H1 (cell line): Measurements from ENCODE around the gene UQCC3. TPM values are rescaled to one million over a fixed set of nuclear protein-coding genes. Genes with fewer than 3 reads are reported as not detected.

Experiments
- ATF3 ChIP-seq: IDR thresholded peaks from 2 replicates; pipeline ENCODE4 v1.6.1; 2011; ENCODE audit warnings: low read depth, mild to moderate bottlenecking, low read length; ENCODE audit not compliant: insufficient read depth
- BACH1 ChIP-seq: IDR thresholded peaks from 2 replicates; pipeline ENCODE4 v1.6.1; 2012; ENCODE audit warnings: low read length, improper control_type of control experiment
- BRCA1 ChIP-seq: IDR thresholded peaks from 2 replicates; pipeline ENCODE4 v1.6.1; 2012; ENCODE audit warnings: low read depth, low read length, improper control_type of control experiment
- CEBPB ChIP-seq: IDR thresholded peaks from 2 replicates; pipeline ENCODE4 v1.6.1; 2012; ENCODE audit warnings: low read depth, low read length
- CHD1 ChIP-seq: IDR thresholded peaks from 2 replicates; pipeline ENCODE4 v1.6.1; 2012; ENCODE audit warnings: low read depth, low read length, improper control_type of control experiment
- CTCF ChIP-seq, 3 experiments: IDR thresholded peaks; 1 replicate in 2 of 3; 2 replicates in 1 of 3; pipeline versions ENCODE4 v1.5.1 to v1.6.1; 2011; ENCODE audit warnings: low read length in 3 of 3, mild to moderate bottlenecking in 3 of 3, inconsistent platforms in 2 of 3, low read depth in 1 of 3, moderate library complexity in 1 of 3; ENCODE audit not compliant: insufficient read depth in 1 of 3; ENCODE audit errors: control extremely low read depth in 1 of 3
- FOSL1 ChIP-seq: IDR thresholded peaks from 2 replicates; pipeline ENCODE4 v1.6.1; 2011; ENCODE audit warnings: mild to moderate bottlenecking, low read depth, low read length, moderate library complexity; ENCODE audit not compliant: insufficient read depth
- JUN ChIP-seq: IDR thresholded peaks from 2 replicates; pipeline ENCODE4 v1.6.1; 2011; ENCODE audit warnings: low read depth, mild to moderate bottlenecking, improper control_type of control experiment, low read length
- KDM4A ChIP-seq: IDR thresholded peaks from one replicate; pipeline ENCODE4 v1.7.1; 2012; ENCODE audit warnings: low read depth, mild to moderate bottlenecking, moderate library complexity, low read length, inconsistent platforms; ENCODE audit not compliant: severe bottlenecking
- MAFK ChIP-seq: IDR thresholded peaks from 2 replicates; pipeline ENCODE4 v1.6.1; 2012; ENCODE audit warnings: low read depth, mild to moderate bottlenecking, improper control_type of control experiment, low read length
- NANOG ChIP-seq: IDR thresholded peaks from 2 replicates; pipeline ENCODE4 v1.6.1; 2011; ENCODE audit warnings: low read length, low read depth, mild to moderate bottlenecking, inconsistent platforms; ENCODE audit not compliant: insufficient read depth, poor library complexity, severe bottlenecking
- NRF1 ChIP-seq: IDR thresholded peaks from 2 replicates; pipeline ENCODE4 v1.6.1; 2011; ENCODE audit warnings: mild to moderate bottlenecking, low read depth, low read length, improper control_type of control experiment
- PHF8 ChIP-seq: fragments of 200-600 bp; sonication (generic); conservative IDR thresholded peaks from 2 replicates; pipeline ENCODE4 v1.7.1; 2012; ENCODE audit warnings: low read depth, mild to moderate bottlenecking, inconsistent platforms, low read length, moderate library complexity
- POLR2AphosphoS5 ChIP-seq: IDR thresholded peaks from 2 replicates; pipeline ENCODE4 v1.6.1; 2011; ENCODE audit warnings: low read depth, low read length
- POU5F1 ChIP-seq: IDR thresholded peaks from 2 replicates; pipeline ENCODE4 v1.6.1; 2011; ENCODE audit warnings: low read depth, mild to moderate bottlenecking, low read length, moderate library complexity
- SP1 ChIP-seq: IDR thresholded peaks from 2 replicates; pipeline ENCODE4 v1.6.1; 2011; ENCODE audit warnings: low read depth, low read length
- SP4 ChIP-seq: IDR thresholded peaks from 2 replicates; pipeline ENCODE4 v1.6.1; 2012; ENCODE audit warnings: low read length, inconsistent platforms
- SRF ChIP-seq: IDR thresholded peaks from 2 replicates; pipeline ENCODE4 v1.6.1; 2011; ENCODE audit warnings: mild to moderate bottlenecking, low read depth, low read length, moderate library complexity
- SUZ12 ChIP-seq: fragments of 200-600 bp; sonication (generic); IDR thresholded peaks from 2 replicates; pipeline ENCODE4 v1.6.1; 2012; ENCODE audit warnings: mild to moderate bottlenecking, inconsistent platforms, low read length, moderate library complexity, mixed read lengths
- TBP ChIP-seq: IDR thresholded peaks from 2 replicates; pipeline ENCODE4 v1.6.1; 2011; ENCODE audit warnings: low read depth, low read length, improper control_type of control experiment
- polyA plus RNA-seq, 7 experiments: library from polyadenylated mRNA; depleted of rRNA in 3 of 7; stranded (reverse) in 5 of 7; unstranded in 2 of 7; fragments of >200 nt in 5 of 7; fragments of 200-250 nt in 2 of 7; gene quantifications; 1 replicate in 5 of 7; 2 replicates in 1 of 7; 4 replicates in 1 of 7; pipeline versions ENCODE4 v1.2.1 to v1.2.3, GENCODE V29; 2011 to 2013; ENCODE audit warnings: missing spikeins in 2 of 7, mixed read lengths in 2 of 7
- total RNA-seq: library from RNA; stranded (reverse); fragmentation: NEBNext Ultra II Directional; extraction: Animal tissue kit (Norgen Biotek cat#: 25700); gene quantifications from 2 replicates; pipeline ENCODE4 v1.2.1, GENCODE V29; 2021

Gene UQCC3
- total and polyA plus RNA-seq, 2 of the 8 experiments (the other 6 are each of a cell fraction or from before 2014, with no cell fraction given), result 14.2 to 15.7 TPM

GRCh38 chr11:62671608-62672389, at the start of gene UQCC3, which contains the start of gene LBHD1 (continued):
- TF ChIP-seq BRCA1 (no peak), MAFK (no peak), BACH1 (peak; percentile 73), CHD1 (no peak), FOSL1 (no peak), JUN (no peak), CTCF (IDR thresholded peaks at IDR 0.05; ENCODE audit: control extremely low read depth in 1 of 3, insufficient read depth in 1 of 3, low read depth in 1 of 3, low read length in 3 of 3) (no peak), SP1 (no peak), CEBPB (no peak), POLR2AphosphoS5 (0 out of 2 replicates have a peak, but pooled peaks have one; percentile 57), PHF8 (peak; percentile 85), POU5F1 (no peak), SP4 (0 out of 2 replicates have a peak, but pooled peaks have one; percentile 13), SRF (no peak), NANOG (no peak), NRF1 (no peak), TBP (peak; percentile 96), ATF3 (no peak), SUZ12 (no peak), KDM4A (peak; percentile 54)
